ENCODE measurements around the gene KRT76.

DNA sequence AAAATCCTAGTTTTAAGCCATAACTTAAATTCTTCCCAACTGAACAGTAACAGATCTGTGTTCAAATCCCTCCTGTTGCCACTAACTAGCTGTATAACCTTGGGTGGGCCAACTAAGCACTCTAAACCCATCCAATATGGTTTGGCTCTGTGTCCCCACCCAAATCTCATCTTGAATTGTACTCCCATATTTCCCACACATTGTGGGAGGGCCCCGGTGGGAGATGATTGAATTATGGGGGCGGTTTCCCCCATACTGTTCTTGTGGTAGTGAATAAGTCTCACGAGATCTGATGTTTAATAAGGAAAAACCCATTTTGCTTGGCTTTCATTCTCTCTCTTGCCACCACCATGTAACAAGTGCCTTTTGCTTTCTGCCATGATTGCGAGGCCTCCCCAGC, 38.0 kb upstream of the KRT76 start:
- TF ChIP-seq, protein P1, sequence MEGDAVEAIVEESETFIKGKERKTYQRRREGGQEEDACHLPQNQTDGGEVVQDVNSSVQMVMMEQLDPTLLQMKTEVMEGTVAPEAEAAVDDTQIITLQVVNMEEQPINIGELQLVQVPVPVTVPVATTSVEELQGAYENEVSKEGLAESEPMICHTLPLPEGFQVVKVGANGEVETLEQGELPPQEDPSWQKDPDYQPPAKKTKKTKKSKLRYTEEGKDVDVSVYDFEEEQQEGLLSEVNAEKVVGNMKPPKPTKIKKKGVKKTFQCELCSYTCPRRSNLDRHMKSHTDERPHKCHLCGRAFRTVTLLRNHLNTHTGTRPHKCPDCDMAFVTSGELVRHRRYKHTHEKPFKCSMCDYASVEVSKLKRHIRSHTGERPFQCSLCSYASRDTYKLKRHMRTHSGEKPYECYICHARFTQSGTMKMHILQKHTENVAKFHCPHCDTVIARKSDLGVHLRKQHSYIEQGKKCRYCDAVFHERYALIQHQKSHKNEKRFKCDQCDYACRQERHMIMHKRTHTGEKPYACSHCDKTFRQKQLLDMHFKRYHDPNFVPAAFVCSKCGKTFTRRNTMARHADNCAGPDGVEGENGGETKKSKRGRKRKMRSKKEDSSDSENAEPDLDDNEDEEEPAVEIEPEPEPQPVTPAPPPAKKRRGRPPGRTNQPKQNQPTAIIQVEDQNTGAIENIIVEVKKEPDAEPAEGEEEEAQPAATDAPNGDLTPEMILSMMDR (optimal IDR thresholded peaks at IDR 0.05 in 1 of 3, IDR thresholded peaks at IDR 0.05 in 1 of 3, conservative IDR thresholded peaks at IDR 0.05 in 1 of 3; ENCODE audit: extremely low read depth in 1 of 3, insufficient read depth in 2 of 3, low read length in 3 of 3), result no peak
- TF ChIP-seq EZH2 (IDR thresholded peaks at IDR 0.05; ENCODE audit: low read length), result no peak
